VCaP (cell line): Measurements from ENCODE around the gene KIAA0232.
A peak's percentile ranks its signal among the peaks of the same experiment; 100 is the strongest.

Experiments
- H3K27ac ChIP-seq: fragments of 450-650 bp; 2 replicates; pipeline ENCODE4 v1.5.1; 2017
- TF ChIP-seq, protein P1 (sequence below): fragments of 450-650 bp; conservative IDR thresholded peaks from 2 replicates; pipeline ENCODE4 v1.5.1; 2017; ENCODE audit warnings: mild to moderate bottlenecking, moderate library complexity

Gene KIAA0232

DNA sequence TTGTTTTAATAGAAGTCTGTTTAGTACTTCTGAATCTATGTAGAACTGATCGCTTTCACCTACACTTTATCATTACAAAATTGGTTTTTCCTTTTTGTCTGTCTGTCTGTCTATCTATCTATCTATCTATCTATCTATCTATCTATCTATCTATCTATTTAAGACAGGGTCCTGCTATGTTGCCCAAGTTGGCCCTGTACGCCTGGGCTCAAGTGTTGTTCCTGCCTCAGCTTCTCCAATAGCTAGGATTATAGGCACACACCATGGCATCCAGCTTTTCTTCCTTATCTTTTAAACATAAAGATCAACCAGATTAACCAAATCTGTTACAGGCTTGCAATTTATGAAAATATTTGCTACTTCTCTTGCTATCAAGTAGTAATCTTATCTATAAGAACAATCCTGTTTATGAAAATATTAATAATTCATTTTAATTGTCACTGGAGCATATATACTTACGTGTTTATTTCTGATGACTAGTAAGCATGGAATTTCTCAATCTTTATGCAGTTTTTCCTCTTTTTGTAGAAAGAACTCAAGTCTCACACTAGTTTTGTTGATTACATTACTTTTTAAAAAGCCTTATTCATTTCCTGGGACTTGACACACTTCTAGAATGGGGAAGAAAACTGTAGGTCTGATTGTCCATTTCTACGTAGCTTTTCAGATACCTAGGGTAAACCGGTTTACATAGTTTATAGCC lies 24.5 kb downstream of the KIAA0232 start:
- TF ChIP-seq, protein P1, sequence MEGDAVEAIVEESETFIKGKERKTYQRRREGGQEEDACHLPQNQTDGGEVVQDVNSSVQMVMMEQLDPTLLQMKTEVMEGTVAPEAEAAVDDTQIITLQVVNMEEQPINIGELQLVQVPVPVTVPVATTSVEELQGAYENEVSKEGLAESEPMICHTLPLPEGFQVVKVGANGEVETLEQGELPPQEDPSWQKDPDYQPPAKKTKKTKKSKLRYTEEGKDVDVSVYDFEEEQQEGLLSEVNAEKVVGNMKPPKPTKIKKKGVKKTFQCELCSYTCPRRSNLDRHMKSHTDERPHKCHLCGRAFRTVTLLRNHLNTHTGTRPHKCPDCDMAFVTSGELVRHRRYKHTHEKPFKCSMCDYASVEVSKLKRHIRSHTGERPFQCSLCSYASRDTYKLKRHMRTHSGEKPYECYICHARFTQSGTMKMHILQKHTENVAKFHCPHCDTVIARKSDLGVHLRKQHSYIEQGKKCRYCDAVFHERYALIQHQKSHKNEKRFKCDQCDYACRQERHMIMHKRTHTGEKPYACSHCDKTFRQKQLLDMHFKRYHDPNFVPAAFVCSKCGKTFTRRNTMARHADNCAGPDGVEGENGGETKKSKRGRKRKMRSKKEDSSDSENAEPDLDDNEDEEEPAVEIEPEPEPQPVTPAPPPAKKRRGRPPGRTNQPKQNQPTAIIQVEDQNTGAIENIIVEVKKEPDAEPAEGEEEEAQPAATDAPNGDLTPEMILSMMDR: no peak
- peak overlapping the region; percentile 3; the same call in 1 of the 2 replicates for H3K27ac ChIP-seq

DNA sequence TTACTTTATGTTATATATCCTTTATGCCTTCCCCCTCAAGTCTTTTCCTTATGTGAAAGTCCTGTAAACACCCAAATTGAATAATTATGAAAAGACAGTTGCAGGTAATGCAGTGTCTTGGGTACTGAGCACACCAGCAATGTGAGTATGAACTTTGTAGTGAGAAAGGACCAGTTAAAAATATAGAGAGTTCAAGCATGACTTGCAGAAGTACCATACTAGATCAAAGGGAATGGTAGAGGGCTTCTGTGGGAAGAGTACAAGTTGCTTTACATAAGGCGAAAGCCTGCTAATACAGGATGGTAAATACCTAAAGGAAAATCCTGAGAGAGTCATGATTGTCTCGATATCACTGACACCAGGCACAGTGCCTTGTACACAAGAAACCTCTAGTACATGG lies 25.7 kb downstream of the KIAA0232 start:
- H3K27ac ChIP-seq: no peak overlapping the region
- TF ChIP-seq, protein P1: no peak

DNA sequence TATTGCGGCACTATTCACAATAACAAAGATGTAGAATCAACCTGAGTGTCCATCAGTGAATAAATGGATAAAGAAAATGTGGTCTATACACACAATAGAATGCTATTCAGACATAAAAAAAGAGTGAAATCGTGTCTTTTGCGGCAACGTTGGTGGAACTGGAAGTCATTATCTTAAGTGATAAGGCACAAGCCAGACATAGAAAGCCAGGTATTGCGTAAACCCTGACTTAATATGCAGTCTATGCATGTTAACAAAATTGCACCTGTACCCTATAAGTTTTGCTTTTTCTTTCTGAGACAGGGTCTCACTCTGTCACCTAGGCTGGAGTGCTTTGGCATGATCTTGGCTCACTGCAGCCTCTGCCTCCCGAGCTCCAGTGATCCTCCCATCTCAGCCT lies 28.6 kb downstream of the KIAA0232 start:
- H3K27ac ChIP-seq: no peak overlapping the region
- TF ChIP-seq, protein P1: no peak

DNA sequence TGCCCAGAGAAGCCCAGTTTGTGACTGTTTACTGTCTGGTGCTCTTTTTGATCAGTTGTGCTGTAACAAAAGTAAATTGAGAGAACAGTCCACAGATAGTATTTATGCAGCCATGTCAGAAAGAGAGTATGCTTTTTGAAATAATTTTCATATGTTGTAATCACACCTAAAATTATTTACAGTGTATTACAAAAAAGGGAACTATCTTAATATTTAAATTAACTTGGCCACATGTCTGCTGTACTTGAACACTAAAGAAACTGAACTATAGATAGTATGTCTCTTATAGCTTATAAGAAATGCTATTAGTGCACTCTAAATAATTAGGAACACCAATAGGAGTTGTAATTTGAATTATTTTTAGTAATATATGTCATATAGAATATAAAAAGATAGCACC lies 30.2 kb downstream of the KIAA0232 start:
- TF ChIP-seq, protein P1: no peak

DNA sequence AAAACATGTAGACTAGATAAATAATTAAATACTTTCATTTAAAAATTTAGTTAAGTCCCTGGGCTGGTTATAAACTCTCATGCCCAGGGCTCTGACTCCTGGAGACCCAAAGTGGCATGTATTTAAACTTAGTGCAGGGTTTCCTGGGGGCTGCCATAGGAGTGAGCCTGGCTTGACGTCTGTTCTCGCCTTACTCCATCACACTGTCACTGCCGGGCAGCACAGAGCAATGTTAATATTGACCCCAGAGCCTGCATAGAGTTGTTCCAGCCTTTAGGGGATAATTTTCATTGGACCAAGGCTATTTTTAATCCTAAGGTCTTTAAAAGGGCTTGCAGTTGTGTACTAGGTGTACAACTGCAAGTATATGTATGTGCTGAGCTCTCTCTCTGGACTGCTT lies 31.2 kb downstream of the KIAA0232 start:
- TF ChIP-seq, protein P1: no peak
- H3K27ac ChIP-seq: no peak overlapping the region

More for the DNA sequence above, 30.2 kb downstream of the KIAA0232 start:
- no peak overlapping the region for H3K27ac ChIP-seq

DNA sequence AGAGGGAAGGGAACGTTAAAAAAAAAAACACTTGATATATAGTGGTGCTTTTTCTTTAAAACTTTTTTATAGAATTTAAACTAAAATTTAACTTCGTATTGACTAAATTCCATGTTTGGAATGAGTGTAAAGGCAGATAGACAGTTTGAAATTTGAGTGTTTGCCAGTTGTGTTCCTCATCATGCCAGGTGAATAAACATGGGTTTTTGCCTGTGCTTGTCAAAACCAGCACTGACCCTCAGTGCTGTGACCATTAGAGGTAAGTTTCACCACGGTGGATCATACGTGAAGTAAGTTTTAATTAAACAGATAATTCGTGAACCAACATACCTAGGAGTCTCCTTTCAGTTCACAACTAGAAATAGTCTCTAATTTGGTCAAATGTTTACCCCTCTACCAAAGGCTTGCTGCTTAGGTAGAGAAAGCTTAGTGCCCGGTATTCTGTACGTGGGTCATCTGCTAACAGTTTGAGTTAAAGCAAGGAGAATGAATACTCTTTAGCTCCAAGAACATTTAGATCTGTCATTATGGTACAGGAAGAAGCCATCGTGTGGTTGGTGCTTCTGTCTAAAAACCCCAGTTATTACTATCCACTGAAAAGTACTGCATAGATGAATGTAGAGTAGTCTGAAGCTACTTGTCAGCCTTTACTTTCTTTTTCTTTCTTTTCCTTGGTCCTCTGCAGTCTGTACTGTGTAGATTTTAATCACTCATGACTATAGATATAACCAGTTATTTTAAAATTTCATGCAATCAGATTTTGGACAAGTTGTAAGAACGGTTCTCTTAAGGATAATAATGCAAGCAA lies 32.7 kb downstream of the KIAA0232 start:
- TF ChIP-seq, protein P1: no peak

DNA sequence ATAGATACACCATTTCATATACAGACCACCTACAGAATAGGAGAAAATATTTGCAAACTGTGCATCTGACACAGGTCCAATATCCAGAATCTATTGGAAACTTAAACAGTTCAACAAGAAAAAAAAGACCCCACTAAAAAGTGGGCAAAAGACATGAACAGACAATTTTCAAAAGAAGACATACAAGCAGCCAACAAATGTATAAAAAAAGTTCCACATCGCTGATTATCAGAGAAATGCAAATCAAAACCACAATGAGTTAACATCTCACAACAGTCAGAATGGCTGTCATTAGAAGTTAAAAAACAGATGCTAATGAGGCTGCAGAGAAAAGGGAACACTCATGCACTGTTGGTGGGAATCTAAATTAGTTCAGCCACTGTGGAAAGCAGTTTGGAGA lies 36.8 kb downstream of the KIAA0232 start:
- TF ChIP-seq, protein P1: no peak
- H3K27ac ChIP-seq: no peak overlapping the region

More for the DNA sequence above, 32.7 kb downstream of the KIAA0232 start:
- H3K27ac ChIP-seq: peak overlapping the region; percentile 43
